ENCODE data around the gene ZNF598. TPM values are rescaled to one million over a fixed set of nuclear protein-coding genes. Genes with fewer than 3 reads are reported as not detected.

The ZNF598 gene
- total RNA-seq, 3 donors from 2014 or later: 16.0 to 25.2 (median 22.2) TPM

DNA sequence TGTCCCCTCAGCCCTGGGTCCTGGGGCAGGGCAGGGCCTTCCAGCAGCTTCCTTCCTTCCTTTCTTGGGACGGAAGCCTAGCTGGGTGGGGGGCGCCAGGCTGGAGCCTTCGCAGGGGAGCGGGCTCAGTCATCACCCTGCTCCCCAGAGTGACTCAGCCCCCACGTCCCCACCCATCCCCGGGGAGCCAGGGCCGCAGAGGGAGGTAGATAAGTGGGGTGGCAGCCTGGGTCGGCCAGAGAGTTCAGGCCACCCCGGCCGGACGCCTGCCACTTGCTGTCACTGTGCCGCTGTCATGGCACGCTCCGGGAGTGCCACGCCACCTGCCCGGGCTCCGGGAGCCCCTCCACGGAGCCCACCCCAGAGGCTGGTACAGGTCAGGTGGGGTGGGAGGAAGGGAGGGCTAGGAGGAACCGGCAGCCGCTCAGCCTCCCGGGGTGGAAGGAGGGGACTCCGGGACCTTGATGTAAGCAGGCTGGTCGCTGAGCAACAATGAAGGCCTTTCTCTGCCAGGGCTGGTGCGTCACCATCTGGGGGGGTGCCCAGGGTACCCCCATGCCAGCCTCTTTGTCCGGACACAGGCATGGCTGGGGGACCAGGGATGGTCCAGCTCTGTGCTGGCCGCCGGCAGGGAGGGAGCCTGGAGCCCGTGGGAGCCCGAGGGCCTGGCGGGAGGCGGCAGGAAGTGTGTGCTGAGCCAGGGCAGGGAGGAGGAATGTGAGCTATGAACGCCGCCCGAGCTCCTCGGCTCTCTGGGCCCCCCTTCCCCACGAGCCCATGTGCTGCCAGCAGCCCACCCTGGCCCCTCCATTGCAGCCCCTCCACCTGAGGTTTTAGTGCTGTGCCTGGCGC lies 23.7 kb upstream of the ZNF598 start:
- peak in 1 of 2 donors; percentile 76 for DNase-seq (ENCODE audit: low spot score in 2 of 2)
- no peaks in the 10 kb centered on the region for H3K9me3 ChIP-seq
- peaks cover 38 to 48% of the 10 kb centered on the region in 2 donors for H3K4me1 ChIP-seq
- H3K36me3 ChIP-seq: no peaks in the 10 kb centered on the region
- H3K4me3 ChIP-seq: peak overlapping the region; percentile 34 to 69 (median 38)
- intact Hi-C loops (cut with DNase I; ENCODE audit: low total_unique reads): no loop called here
- peak overlapping the region; percentile 93 for H3K27ac ChIP-seq
- no peaks in the 10 kb centered on the region for H3K27me3 ChIP-seq
- TF ChIP-seq, protein P1, sequence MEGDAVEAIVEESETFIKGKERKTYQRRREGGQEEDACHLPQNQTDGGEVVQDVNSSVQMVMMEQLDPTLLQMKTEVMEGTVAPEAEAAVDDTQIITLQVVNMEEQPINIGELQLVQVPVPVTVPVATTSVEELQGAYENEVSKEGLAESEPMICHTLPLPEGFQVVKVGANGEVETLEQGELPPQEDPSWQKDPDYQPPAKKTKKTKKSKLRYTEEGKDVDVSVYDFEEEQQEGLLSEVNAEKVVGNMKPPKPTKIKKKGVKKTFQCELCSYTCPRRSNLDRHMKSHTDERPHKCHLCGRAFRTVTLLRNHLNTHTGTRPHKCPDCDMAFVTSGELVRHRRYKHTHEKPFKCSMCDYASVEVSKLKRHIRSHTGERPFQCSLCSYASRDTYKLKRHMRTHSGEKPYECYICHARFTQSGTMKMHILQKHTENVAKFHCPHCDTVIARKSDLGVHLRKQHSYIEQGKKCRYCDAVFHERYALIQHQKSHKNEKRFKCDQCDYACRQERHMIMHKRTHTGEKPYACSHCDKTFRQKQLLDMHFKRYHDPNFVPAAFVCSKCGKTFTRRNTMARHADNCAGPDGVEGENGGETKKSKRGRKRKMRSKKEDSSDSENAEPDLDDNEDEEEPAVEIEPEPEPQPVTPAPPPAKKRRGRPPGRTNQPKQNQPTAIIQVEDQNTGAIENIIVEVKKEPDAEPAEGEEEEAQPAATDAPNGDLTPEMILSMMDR (IDR thresholded peaks at IDR 0.05): no peak
- TF ChIP-seq POLR2AphosphoS5 (IDR thresholded peaks at IDR 0.05): peak; percentile 17 to 43 (median 23)

DNA sequence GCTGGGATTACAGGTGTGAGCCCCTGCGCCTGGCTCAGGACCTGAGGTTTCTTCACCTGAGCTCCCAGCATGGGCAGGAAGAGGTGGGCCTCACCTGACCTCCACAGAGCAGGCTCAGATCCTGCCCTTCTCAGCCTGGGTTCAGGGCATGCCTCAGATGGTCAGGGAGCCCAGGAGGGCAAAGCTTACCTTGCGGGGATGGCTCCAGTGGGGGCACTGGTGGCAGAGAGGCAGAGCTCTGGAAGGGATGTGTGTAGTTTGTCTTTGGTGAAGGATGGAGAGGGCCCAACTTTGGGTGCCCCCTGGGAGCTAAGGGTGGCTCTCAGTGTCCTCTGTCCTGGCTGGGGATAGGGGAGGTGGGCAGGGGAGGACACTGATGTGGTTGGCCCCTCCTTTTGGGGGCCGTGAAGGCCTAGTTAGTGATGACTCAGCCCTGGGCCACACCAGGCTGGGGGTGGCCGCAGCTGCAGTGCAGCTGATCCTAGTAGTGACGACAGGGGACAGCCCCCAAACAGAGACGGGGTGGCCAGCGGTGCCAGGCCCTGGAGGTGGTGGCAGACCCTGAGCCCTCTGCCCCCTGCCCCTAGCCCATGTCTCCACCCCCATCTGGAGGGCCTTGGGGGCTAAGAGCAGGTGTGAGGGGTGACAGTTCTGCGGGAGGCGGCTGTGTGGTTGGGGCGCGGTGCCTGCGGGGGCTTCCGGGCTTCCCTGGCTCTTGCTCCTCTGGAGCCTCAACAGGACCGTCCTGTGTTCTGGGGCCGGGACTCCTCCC lies 22.9 kb upstream of the ZNF598 start:
- TF ChIP-seq POLR2AphosphoS5 (IDR thresholded peaks at IDR 0.05) (no peak), POLR2A (IDR thresholded peaks at IDR 0.05) (no peak)
- TF ChIP-seq, protein P1 (IDR thresholded peaks at IDR 0.05): no peak
- intact Hi-C loops (cut with DNase I; ENCODE audit: low total_unique reads): no loop called here
- no peaks in the 10 kb centered on the region for H3K27me3 ChIP-seq
- H3K4me3 ChIP-seq: peak overlapping the region; percentile 34 to 69 (median 38)
- DNase-seq (ENCODE audit: low spot score in 2 of 2): no peak
- peak overlapping the region; percentile 93 for H3K27ac ChIP-seq
- H3K36me3 ChIP-seq: no peaks in the 10 kb centered on the region
- H3K4me1 ChIP-seq: peaks cover 38 to 55% of the 10 kb centered on the region in 2 donors
- H3K9me3 ChIP-seq: no peaks in the 10 kb centered on the region

DNA sequence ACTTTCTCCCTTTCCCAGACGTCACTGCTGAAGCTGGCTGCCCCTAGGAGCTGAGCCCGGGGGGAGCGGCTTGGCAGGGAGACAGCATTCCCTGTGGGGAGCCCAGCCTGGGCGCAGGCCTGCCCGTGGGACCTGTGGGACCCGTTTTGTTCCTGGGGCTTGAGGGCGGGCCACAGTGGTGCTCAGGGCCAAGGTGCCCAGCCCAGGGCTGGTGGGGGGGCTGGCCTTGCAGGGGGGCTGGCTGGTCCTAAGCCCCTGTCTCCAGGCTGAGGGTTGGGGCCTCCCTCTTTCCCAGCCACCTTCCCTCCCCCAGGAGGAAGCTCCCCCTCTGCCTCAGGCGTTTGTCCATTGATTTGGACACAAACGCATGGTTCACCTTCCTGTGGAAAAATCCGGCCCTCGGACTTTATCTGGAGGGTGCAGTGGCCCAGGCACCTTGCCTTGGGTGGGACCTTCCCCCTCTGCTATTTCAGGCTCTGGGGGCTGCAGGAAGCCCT lies 21.5 kb upstream of the ZNF598 start:
- peak overlapping the region in 2 of 3 donors; percentile 40 to 74 for H3K4me3 ChIP-seq
- no peak for DNase-seq (ENCODE audit: low spot score in 2 of 2)
- no peaks in the 10 kb centered on the region for H3K9me3 ChIP-seq
- intact Hi-C loops (cut with DNase I; ENCODE audit: low total_unique reads): no loop called here
- H3K27ac ChIP-seq: peak overlapping the region; percentile 89 to 93
- H3K36me3 ChIP-seq: no peaks in the 10 kb centered on the region
- TF ChIP-seq POLR2AphosphoS5 (IDR thresholded peaks at IDR 0.05) (no peak), POLR2A (IDR thresholded peaks at IDR 0.05) (no peak)
- TF ChIP-seq, protein P1 (IDR thresholded peaks at IDR 0.05): no peak
- peaks cover 30 to 54% of the 10 kb centered on the region in 2 donors for H3K4me1 ChIP-seq
- H3K27me3 ChIP-seq: no peaks in the 10 kb centered on the region

DNA sequence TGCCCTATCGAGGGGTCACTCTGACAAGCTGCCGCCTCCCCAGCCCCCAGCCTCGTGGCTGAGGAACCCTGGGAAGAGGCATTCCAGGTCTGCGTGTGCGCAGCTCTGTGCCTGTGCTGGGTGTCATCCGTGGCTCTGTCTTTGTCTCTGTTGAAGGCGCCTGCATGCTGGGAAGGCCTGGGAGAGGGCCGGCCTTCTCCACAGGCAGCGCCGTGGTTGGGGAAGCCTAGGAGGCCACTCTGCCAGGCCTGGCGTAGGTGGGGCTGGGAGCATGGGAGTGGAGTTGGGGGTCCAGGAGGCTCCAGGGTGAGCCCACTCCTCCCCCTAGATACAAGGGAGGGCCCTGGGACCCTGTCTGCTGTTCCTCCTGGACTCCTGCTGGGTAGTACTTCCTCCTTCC lies 20.4 kb upstream of the ZNF598 start:
- Histone ChIP-seq H3K27ac (peak overlapping the region; percentile 29 to 84), H3K4me3 (peak overlapping the region in 2 of 3 donors; percentile 74 to 93)

More for the DNA sequence above, 20.4 kb upstream of the ZNF598 start:
- H3K4me1 ChIP-seq: peaks cover 19 to 47% of the 10 kb centered on the region in 2 donors
- H3K27me3 ChIP-seq: no peaks in the 10 kb centered on the region
- no peaks in the 10 kb centered on the region for H3K9me3 ChIP-seq
- TF ChIP-seq, protein P1 (IDR thresholded peaks at IDR 0.05): no peak
- TF ChIP-seq POLR2AphosphoS5 (IDR thresholded peaks at IDR 0.05): no peak
- no peak for TF ChIP-seq POLR2A (IDR thresholded peaks at IDR 0.05)
- DNase-seq (ENCODE audit: low spot score in 2 of 2): no peak
- H3K36me3 ChIP-seq: no peaks in the 10 kb centered on the region
- intact Hi-C loops (cut with DNase I; ENCODE audit: low total_unique reads): no loop called here

Data from breast epithelium (tissue), 4 donors.